NOMO-1 treated with DMSO at 0.1 percent for 48 hours (cell line): Measurements from ENCODE around the gene ZNF407.

Source experiments
- DNase-seq: peaks from one replicate; lab custom pipeline; 2025; ENCODE audit not compliant: unreplicated experiment; lab: John Stamatoyannopoulos, UW

The ZNF407 gene

GRCh38 chr18:74820160-74820780 lies 222.6 kb downstream of the ZNF407 start:
- DNase-seq = no peak

DNA sequence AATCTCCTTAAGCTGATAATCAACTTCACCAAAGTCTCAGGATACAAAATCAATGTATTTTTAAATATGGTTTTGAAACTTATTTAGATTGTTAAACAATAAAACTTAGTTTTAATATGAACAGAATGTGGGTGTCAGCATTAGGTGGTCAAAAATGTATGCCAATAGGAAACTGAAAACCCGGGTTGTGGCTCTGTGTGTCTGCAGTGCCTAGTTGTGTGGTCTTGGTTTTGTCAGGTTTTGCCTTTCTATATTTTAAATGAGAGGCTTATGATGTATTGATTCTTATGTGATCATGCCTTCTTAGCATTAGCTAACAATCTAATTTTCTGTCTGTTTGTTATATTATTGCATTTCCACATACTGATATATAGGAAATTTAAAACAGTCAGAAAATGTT lies 227.8 kb downstream of the ZNF407 start:
- no peak for DNase-seq

GRCh38 chr18:74826572-74826971 lies 228.9 kb downstream of the ZNF407 start:
- no peak for DNase-seq

GRCh38 chr18:74828200-74828599 lies 230.5 kb downstream of the ZNF407 start:
- no peak for DNase-seq

DNA sequence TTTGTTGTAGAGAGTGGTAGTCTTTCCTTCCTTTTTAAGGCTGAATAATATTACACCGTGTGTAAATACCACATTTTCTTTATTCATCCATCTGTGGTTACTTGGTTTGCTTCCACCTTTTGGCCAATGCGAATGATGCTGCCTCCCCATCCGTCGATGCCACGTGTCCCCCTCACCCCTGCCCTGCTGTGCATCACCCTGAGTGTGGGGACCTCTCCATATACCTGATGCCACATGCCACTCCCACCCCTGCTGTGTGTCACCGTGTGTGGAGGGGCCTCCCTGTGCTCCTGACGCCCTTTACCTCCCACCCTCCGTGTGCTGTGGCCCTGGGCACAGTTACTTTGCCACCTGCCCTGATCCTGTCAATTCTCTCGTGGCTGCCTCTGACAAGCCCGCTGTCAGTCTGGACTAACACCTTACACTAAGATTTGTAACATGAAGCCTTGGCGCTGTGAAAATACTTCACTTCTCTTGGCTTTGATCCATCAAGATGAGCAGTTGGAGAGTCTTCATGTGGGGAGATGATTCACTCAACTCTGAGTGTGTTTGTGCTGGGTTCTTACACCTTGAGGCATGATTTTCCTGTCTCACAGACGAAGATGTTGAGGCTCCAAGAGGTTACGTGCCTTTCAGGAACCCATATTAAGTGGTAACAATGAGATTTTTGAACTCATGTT lies 234.0 kb downstream of the ZNF407 start:
- no peak for DNase-seq

- DNase-seq = no peak
Observed at GRCh38 chr18:74832381-74832780, 234.7 kb downstream of the ZNF407 start.

GRCh38 chr18:74832999-74833398 lies 235.3 kb downstream of the ZNF407 start:
- no peak for DNase-seq

- no peak for DNase-seq
Observed at GRCh38 chr18:74834424-74835309, 237.0 kb downstream of the ZNF407 start.

DNA sequence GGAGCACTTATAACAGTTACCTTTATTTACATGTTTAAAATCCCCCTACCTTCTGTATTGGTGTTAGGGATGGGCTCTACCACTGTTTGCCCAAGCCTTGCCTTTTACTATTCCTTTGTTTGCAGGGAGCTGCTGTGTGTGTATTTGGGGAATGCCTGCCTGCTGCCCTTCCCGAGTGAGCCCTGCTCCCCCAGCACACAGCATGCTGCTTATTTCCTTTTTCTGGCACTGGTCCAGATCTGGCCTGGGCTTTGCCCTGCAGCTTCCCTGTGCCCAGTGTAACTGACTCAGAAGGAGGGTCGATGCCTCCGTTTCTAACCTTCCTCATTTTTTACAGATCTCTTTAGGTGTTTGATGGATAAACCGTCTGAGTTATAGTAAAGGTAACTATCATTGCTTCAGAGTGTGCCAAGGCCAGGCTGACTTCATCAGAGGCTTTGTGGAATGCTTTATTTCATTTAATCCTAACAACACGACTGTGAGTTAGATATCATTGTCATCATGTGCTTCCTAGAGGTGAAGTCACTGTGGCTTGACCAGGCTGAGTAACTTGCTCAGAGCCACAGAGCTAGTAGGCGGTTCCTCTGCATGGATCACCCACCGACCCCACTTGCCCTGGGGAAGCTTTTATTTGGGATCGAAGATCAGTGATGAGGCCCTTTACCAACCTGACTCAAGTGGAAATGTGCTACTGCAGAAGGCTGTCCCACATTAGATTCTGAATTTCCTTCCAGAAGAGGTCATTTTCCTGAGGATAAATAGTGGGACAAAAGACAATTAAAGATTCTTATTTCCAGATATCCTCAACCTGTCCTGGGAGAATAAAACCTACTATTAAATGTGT lies 238.8 kb downstream of the ZNF407 start:
- no peak for DNase-seq

DNA sequence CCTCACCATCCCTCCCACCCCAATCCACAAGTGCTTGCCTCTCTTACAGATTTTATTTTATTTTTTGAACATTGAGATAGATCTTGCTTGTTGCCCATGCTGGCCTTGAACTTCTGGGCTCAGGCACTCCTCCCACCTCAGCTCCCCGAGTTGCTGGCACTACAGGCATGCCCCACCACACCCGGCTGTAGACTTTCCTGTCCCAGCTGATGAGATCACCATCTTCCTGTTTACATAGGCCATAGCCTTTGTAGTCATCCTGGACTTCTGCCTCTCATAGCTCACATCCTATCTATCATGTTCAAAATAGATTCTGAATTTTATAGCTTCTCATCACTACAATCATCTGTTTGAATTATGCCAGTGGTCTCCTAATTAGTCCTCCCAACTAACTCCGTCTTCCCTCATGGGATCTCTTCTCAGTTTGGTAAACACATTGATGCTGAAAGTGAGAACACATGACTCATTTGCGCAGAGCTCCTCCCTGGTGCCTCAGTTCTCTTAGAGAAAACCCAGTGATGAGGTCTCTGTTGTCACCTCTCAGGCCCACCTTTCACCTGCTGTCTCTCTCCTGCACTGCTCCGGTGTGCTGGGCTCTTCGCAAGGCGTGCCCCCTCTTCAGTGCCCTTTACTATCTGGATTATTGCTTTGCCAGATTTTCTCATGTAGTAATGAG lies 243.0 kb downstream of the ZNF407 start:
- DNase-seq = no peak

- DNase-seq = no peak
Observed at GRCh38 chr18:74841248-74841647, 243.6 kb downstream of the ZNF407 start.

DNA sequence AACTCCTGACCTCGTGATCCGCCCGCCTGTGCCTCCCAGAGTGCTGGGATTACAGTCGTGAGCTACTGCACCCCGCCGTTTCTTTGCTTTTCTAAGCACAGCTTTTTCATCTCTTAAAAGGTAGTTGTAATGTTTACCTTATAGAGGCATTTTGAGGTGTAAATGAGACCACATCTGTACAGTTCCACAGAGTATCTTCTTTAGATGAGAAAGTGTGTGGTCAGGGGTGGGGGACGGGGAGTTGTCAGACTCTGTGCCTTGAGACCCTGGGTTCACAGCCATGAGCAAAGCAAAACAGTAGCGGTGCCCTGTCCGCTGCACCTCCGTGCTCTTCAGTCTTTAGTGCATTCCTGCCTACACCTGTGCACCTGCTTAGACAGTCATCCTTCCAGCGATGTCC lies 251.6 kb downstream of the ZNF407 start:
- DNase-seq = no peak

DNA sequence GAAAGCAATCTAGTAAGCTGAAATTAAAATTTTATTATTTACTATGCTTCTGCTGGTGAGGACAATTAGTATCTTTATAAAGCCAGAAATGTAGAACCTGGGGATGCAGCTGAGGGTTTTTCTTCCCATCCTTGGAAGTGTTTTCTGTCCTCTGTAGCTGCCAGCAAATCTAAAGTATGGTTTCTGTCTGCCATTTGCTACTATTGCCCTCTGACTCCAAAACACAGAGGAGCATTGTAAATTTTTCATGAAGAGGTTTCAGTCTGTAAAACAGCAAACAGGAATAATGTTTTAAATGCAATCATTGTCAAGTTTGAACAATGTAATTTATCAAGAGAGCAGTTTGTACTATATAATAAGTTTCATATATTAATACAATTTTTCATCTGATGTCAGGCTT lies 258.8 kb downstream of the ZNF407 start:
- DNase-seq = no peak

GRCh38 chr18:74856928-74857327 lies 259.3 kb downstream of the ZNF407 start:
- DNase-seq = no peak

DNA sequence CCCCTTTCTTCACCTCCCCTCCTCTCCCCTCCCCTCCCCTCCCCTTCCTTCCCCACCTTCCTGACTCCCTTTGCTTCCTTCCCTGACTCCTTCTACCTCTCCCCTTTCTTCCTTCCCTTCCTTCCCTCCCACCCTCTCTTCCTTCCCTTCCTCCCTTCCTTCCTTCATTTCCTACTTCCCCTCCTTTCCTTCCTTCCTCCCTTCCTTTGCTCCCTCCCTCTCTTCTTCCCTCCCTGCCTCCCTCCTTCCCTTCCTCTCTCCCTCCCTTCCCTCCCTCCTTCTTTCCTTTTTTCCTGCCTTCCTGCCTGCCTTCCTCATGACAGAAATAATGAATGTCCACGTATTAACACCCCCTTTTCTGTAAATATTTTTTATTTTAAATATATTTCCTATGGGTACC lies 260.2 kb downstream of the ZNF407 start:
- no peak for DNase-seq

- no peak for DNase-seq
Observed at GRCh38 chr18:74861154-74861553, 263.5 kb downstream of the ZNF407 start.

GRCh38 chr18:74862094-74862493 lies 264.4 kb downstream of the ZNF407 start:
- no peak for DNase-seq

GRCh38 chr18:74866577-74866976 lies 268.9 kb downstream of the ZNF407 start:
- DNase-seq = no peak

- DNase-seq = no peak
Observed at GRCh38 chr18:74868461-74868860, 270.8 kb downstream of the ZNF407 start.
